Measurements from ENCODE around the gene COX4I2. TPM values are rescaled to one million over a fixed set of nuclear protein-coding genes. Genes with fewer than 3 reads are reported as not detected.

Gene COX4I2
- total RNA-seq, 2 experiments from 2014 or later: not detected

GRCh38 chr20:31676609-31676989 lies 38.9 kb downstream of the COX4I2 start:
- peak overlapping the region; percentile 81 for H3K27ac ChIP-seq (ENCODE audit: low read depth, low read length, poor library complexity, severe bottlenecking)
- H3K9me3 ChIP-seq (ENCODE audit: low read length): no peaks in the 10 kb centered on the region
- BruUV-seq (replicated peaks): no TSS peak
- TF ChIP-seq EZH2phosphoT487 (IDR thresholded peaks at IDR 0.05; ENCODE audit: borderline replicate concordance, low read depth, low read length): no peak
- TF ChIP-seq CTCF (conservative IDR thresholded peaks at IDR 0.05; ENCODE audit: low read length): no peak
- peaks cover 34% of the 10 kb centered on the region; the same call in 1 of the 2 replicates for H3K79me2 ChIP-seq (ENCODE audit: insufficient read depth, low read depth, low read length)
- peak overlapping the region; percentile 58 for H3K4me3 ChIP-seq (ENCODE audit: low read depth, low read length, poor library complexity, severe bottlenecking)
- DNase-seq (ENCODE audit: low spot score): no peak
- H4K20me1 ChIP-seq (ENCODE audit: insufficient read depth, low read length): no peaks in the 10 kb centered on the region
- peaks cover 47% of the 10 kb centered on the region for H3K36me3 ChIP-seq (ENCODE audit: insufficient read depth, low read length)
- H3K4me1 ChIP-seq (ENCODE audit: insufficient read depth, low read length, poor library complexity, severe bottlenecking): peaks cover 82% of the 10 kb centered on the region
- H3K9me2 ChIP-seq (ENCODE audit: insufficient read depth, low read length): no peaks in the 10 kb centered on the region
- intact Hi-C loops (cut with micrococcal nuclease; ENCODE audit: unreplicated experiment): no loop called here
- POLR2A ChIA-PET: interaction anchor here (0.5 to 4.3 kb wide), 6 partner anchors 8 to 63 kb away, joined by 3 to 34 read pairs (median 4); partner anchors contain the start of gene TPX2
- no peak overlapping the region for H2AFZ ChIP-seq (ENCODE audit: low read length)
- CTCF ChIA-PET (ENCODE audit: unreplicated experiment): interaction anchor here (1.7 kb wide), 1 partner anchor 15 kb away, joined by 8 read pairs; no protein-coding TSS in a partner anchor
- H3K4me2 ChIP-seq (ENCODE audit: low read length): peak overlapping the region; percentile 88

GRCh38 chr20:31677553-31678260 lies 40.0 kb downstream of the COX4I2 start:
- H2AFZ ChIP-seq (ENCODE audit: low read length): no peak overlapping the region
- no peaks in the 10 kb centered on the region for H3K9me2 ChIP-seq (ENCODE audit: insufficient read depth, low read length)
- H3K4me2 ChIP-seq (ENCODE audit: low read length): no peak overlapping the region
- H3K4me3 ChIP-seq (ENCODE audit: low read depth, low read length, poor library complexity, severe bottlenecking): no peak overlapping the region
- H4K20me1 ChIP-seq (ENCODE audit: insufficient read depth, low read length): no peaks in the 10 kb centered on the region
- no peak for DNase-seq (ENCODE audit: low spot score)
- H3K27ac ChIP-seq (ENCODE audit: low read depth, low read length, poor library complexity, severe bottlenecking): peak overlapping the region; percentile 13
- no peak for TF ChIP-seq CTCF (conservative IDR thresholded peaks at IDR 0.05; ENCODE audit: low read length)
- no peak for TF ChIP-seq EZH2phosphoT487 (IDR thresholded peaks at IDR 0.05; ENCODE audit: borderline replicate concordance, low read depth, low read length)
- peaks cover 88% of the 10 kb centered on the region for H3K4me1 ChIP-seq (ENCODE audit: insufficient read depth, low read length, poor library complexity, severe bottlenecking)
- no peaks in the 10 kb centered on the region for H3K9me3 ChIP-seq (ENCODE audit: low read length)
- BruUV-seq (replicated peaks): no TSS peak
- peaks cover 45% of the 10 kb centered on the region; the same call in 1 of the 2 replicates for H3K79me2 ChIP-seq (ENCODE audit: insufficient read depth, low read depth, low read length)
- POLR2A ChIA-PET: interaction anchor here (0.9 to 1.3 kb wide), 5 partner anchors 13 to 44 kb away, joined by 3 to 5 read pairs (median 4); no protein-coding TSS in a partner anchor
- intact Hi-C loops (cut with micrococcal nuclease; ENCODE audit: unreplicated experiment): no loop called here
- CTCF ChIA-PET (ENCODE audit: unreplicated experiment): interaction anchor here (0.6 to 1.3 kb wide), 3 partner anchors 16 to 46 kb away, joined by 3 to 8 read pairs (median 3); no protein-coding TSS in a partner anchor
- H3K36me3 ChIP-seq (ENCODE audit: insufficient read depth, low read length): peaks cover 50% of the 10 kb centered on the region

Data from OCI-LY7 (cell line).